GM12872 (cell line): Measurements from ENCODE around the gene SLC24A3.

Experiments
- TF ChIP-seq, protein P1 (sequence below): IDR thresholded peaks from 3 replicates; pipeline ENCODE4 v1.5.1; 2011; ENCODE audit warnings: low read depth, mild to moderate bottlenecking, low read length, moderate library complexity; ENCODE audit not compliant: insufficient read depth

SLC24A3 gene

DNA sequence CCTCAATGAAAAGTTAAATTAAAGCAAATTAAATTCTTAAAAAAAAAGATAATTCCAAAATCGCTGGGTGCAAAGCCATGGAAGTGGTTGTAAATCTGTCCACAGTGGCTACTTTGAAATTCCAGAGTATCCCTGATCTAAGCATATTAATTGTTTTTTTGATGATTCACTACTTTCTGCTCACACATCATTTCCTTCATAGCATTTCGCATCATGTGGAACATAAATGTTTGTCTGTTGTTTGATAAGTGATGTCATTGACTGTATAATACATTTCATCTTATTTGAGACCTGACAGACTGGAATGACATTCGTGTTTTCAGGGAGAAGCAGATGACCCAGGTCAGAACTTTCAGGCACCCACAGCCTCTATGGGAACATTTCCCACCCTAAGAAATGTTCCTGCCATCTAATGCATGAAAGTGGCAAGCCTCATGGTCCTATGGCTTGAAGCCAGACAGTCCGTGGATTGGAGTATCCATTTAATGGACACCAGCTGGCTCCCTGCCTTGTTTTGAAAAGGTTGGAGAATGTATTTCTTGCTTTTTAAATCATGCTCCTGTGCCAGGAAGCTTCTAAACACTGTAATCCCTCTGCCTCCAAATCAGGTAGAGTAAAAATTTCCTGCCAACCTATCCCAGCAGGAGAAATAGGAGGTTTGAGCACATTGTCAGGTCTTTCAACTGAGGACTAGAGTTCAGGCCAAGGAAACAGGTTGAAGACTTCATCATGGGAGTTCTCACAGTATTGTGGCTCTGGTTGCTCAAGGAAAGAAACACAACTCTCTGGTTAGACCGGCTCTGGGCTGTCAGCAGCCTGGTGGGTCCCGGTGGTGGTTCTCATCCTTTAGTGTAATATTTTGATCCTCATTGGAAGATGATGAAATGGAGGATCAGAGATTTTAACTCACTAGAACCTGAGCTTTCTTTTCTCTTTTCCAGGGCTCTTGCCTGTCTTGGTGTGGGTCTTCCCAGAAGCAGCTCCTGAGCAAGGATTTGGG lies 157.9 kb downstream of the SLC24A3 start:
- TF ChIP-seq, protein P1, sequence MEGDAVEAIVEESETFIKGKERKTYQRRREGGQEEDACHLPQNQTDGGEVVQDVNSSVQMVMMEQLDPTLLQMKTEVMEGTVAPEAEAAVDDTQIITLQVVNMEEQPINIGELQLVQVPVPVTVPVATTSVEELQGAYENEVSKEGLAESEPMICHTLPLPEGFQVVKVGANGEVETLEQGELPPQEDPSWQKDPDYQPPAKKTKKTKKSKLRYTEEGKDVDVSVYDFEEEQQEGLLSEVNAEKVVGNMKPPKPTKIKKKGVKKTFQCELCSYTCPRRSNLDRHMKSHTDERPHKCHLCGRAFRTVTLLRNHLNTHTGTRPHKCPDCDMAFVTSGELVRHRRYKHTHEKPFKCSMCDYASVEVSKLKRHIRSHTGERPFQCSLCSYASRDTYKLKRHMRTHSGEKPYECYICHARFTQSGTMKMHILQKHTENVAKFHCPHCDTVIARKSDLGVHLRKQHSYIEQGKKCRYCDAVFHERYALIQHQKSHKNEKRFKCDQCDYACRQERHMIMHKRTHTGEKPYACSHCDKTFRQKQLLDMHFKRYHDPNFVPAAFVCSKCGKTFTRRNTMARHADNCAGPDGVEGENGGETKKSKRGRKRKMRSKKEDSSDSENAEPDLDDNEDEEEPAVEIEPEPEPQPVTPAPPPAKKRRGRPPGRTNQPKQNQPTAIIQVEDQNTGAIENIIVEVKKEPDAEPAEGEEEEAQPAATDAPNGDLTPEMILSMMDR, result no peak

DNA sequence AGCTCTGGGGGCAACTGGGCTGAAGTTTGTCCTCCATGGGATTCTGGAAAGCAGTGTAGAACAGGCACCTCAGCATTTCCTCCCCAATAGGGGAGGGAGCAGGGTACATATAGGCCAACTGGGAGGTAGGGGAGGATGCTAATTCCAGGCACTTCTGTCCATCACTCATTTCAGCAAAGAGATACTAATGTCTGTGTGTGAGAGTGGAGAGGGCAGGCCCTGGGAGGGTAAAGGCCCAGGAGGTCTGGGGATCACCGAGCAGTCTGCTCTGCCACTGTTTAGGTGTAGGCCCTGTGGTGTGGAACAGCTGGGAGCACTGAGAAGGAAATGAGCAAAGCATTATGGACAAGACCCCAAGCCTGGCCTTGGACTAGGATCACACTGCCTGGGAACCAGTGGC lies 158.7 kb downstream of the SLC24A3 start:
- TF ChIP-seq, protein P1, result no peak

DNA sequence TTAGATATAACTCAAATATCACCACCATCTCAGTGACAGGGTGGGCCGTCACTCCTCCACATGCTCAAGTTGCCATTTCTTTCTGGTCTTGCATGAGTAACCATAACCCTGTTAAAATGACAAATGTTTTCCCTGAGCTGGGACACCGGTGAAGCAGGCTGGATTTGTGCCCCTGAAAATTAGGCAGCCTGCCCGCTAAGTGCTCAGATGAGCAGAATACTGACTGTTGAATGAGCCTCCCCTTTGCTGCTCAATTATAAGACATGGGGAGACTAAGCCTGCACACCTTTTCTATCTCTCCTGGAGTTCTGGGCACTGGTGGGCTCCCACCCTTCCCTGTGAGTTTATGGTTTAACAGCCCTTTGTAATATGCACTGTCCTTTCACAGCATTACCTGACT lies 161.8 kb downstream of the SLC24A3 start:
- TF ChIP-seq, protein P1, result no peak

DNA sequence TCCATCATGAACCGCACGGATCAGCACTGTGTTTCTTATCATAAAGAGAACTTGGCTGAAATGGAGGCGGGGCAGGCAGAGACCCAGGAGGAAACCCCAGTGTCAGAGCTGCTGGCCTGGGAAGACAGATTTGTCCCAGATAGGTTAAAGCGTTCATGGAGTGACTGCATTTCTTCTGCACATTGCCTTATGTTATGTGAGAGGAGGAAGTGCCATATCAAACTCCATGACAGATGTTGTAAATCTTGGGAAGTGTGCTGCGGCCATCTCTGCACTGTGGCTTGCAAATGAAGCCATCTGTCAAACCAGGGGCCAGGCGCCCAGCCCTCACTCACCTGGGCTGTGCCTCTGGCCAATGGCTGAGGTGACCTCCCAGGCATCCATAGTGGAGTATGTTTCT lies 163.0 kb downstream of the SLC24A3 start:
- TF ChIP-seq, protein P1, result no peak

DNA sequence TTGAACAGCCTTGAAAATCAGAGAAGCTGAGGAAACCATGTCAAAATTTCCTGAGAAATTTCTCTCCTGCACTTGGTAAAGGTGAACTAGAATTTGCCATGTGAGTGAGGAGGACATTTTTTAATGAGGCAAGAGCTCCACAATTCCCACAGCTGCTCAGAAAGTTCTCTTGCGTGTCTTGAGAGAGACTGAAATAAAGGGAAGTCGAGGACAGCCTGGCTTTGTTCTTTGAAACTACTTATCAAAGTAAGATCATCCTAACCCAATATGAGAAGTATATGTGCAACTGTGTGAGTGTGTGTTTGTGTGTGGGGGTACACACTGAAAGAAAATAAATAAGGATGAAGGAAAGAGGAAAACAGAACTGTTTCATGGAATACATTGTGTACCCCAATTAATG lies 163.4 kb downstream of the SLC24A3 start:
- TF ChIP-seq, protein P1, result no peak

DNA sequence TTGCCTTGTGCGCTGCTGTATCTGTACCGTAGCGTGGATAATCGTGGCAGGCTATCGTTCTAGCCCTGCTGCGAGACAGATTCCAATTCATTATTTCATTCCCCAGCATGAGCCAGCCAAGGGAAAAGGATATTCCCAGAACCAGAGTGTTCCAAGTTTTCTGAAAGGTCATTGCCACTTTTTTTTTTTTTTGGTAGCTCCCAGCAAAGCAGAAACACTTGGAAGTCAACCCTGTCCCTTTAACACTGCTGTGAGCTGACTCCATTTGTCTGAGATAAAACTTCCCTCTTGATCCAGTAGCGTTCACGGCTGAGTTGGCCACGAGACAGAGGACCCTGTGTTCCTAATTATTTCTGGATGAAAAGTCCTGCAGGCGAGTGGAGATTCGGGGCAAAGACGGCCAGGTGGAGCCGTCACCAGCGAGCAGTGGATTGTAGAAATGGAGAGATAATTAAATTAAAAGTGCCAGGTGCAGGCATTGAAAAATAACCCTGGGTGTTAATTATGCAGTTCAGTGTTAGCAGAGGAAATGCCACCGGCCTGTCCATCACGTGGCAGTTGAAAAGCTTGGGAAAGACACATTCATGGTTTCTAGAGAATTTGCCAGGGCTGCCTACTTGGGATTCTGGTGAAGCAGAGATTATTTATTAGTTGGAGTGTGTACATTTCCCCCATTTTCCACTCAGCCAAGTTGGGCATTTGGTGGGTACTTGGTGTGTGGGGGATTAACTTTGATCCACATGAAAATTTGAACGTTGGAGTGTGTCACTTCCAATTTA lies 164.2 kb downstream of the SLC24A3 start:
- TF ChIP-seq, protein P1, result no peak

DNA sequence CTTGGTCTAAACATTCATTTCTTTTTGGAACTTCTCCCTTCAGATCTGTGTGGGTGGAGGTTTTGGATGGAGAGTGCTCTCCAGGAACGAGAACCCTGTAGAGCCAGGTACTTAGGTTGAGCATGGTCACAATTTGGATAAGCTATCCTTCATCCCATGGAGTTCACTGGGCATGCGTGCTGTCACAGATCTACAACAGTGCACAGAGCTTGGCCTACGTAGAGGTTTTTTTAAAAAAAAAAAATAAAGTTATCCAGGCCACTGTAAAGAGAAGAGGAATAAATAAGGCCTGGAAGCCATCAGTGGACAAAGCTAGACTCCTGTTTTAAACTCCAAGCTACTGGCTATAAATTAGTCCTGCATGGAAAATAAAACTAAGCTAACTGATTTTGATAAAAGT lies 165.6 kb downstream of the SLC24A3 start:
- TF ChIP-seq, protein P1, result no peak
